BLaER1 treated with 17β-estradiol and CSF1 and Interleukin-3, amounts not matched to agents 10 nM and 100 nM (cell line): Measurements from ENCODE around the gene TTC33.

Experiments used
- H3K27ac ChIP-seq, 11 experiments: shearing (Covaris generic); formaldehyde crosslinking; 2 replicates each; pipeline ENCODE4 v1.8.1; 2022
- H3K27me3 ChIP-seq, 11 experiments: shearing (Covaris generic); formaldehyde crosslinking; 2 replicates each; pipeline ENCODE4 v1.8.1; 2022
- H3K36me3 ChIP-seq, 11 experiments: shearing (Covaris generic); formaldehyde crosslinking; 2 replicates each; pipeline ENCODE4 v1.8.1; 2022
- H3K4me1 ChIP-seq, 10 experiments: shearing (Covaris generic); formaldehyde crosslinking; 2 replicates each; pipeline ENCODE4 v1.8.1; 2022
- H3K4me2 ChIP-seq, 11 experiments: shearing (Covaris generic); formaldehyde crosslinking; 2 replicates each; pipeline ENCODE4 v1.8.1; 2022
- H3K4me3 ChIP-seq, 10 experiments: shearing (Covaris generic); formaldehyde crosslinking; 2 replicates each; pipeline ENCODE4 v1.8.1; 2022
- H3K9ac ChIP-seq, 11 experiments: shearing (Covaris generic); formaldehyde crosslinking; 2 replicates each; pipeline ENCODE4 v1.8.1; 2022
- H3K9me3 ChIP-seq, 11 experiments: shearing (Covaris generic); formaldehyde crosslinking; replicated peaks in 1 of 11; 2 replicates each; pipeline ENCODE4 v1.8.1; 2022
- H4K20me1 ChIP-seq, 11 experiments: shearing (Covaris generic); formaldehyde crosslinking; 2 replicates each; pipeline ENCODE4 v1.8.1; 2022
- Cebpa-rat ChIP-seq, 11 experiments: shearing (Covaris generic); IDR thresholded peaks; 2 replicates each; pipeline ENCODE4 v1.8.1; 2022

Gene TTC33

DNA sequence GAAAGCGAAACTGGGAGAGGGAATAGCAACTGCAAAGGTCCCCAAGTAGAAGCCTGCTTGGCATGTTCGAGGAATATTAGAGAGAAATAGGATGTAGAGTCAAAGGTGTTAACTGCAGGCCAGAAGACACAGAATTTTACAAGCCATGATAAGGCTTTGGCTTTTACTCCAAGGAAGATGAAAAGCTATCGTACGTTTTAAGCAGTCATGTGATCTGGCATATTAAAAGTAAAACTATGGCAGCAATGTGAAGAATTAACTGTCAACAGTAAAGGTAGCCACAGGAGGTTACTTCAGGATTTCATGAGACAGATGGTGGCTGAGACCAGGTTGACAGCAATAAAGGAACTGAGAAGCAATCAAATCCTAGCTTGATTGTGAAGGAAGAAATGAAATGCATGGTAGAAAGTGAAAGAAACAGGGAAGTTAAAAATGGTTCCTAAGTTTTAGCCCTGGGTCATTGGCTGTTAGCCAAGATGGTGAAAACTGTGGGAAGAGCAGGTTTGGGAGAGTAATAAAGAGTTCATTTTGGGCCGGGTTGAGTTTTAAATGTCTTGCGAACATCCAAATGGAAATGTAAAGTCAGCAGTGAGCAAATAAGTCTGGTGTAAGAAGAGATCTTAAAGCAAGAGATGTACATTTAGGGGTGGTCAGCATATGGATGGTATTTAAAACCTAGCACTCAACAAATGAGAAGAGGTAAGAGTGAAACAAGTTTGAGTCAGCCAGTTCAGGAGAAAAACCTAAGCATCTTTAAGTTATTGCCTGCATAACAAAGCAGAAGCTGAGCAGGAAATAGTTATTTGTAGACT lies 20.3 kb upstream of the TTC33 start:
- peak overlapping the region in 4 of 11 experiments; percentile 8 to 35 (median 21); a peak in 5 of 22 replicates for H3K27ac ChIP-seq
- H3K9me3 ChIP-seq = no peaks in the 10 kb centered on the region
- no peaks in the 10 kb centered on the region for H3K27me3 ChIP-seq
- peaks cover 56 to 87% (median 67%) of the 10 kb centered on the region in 11 experiments for H3K36me3 ChIP-seq
- no peak overlapping the region for H3K9ac ChIP-seq
- no peak overlapping the region for H3K4me3 ChIP-seq
- peaks cover 0 to 17% (median 8%) of the 10 kb centered on the region in 10 experiments; a peak in 13 of 20 replicates for H3K4me1 ChIP-seq
- TF ChIP-seq Cebpa-rat (IDR thresholded peaks at IDR 0.05) = no peak
- H4K20me1 ChIP-seq = peaks cover 16 to 63% (median 49%) of the 10 kb centered on the region in 11 experiments
- H3K4me2 ChIP-seq = peak overlapping the region in 5 of 11 experiments; percentile 10 to 41 (median 27); a peak in 7 of 22 replicates

- peaks cover 0 to 17% (median 8%) of the 10 kb centered on the region in 10 experiments; a peak in 13 of 20 replicates for H3K4me1 ChIP-seq
- H3K9ac ChIP-seq = no peak overlapping the region
- H3K4me3 ChIP-seq = no peak overlapping the region
- H3K4me2 ChIP-seq = peak overlapping the region in 2 of 11 experiments; percentile 27 to 41; a peak in 1 of 22 replicates
- H3K27ac ChIP-seq = 0 out of 22 replicates have a peak overlapping the region, but pooled peaks of 1 of the 11 experiments have one; percentile 11
- no peak for TF ChIP-seq Cebpa-rat (IDR thresholded peaks at IDR 0.05)
- H3K36me3 ChIP-seq = peaks cover 63 to 87% (median 72%) of the 10 kb centered on the region in 11 experiments
- no peaks in the 10 kb centered on the region for H3K9me3 ChIP-seq
- no peaks in the 10 kb centered on the region for H3K27me3 ChIP-seq
- peaks cover 10 to 55% (median 41%) of the 10 kb centered on the region in 11 experiments; a peak in 21 of 22 replicates for H4K20me1 ChIP-seq
These were observed 19.5 kb upstream of the TTC33 start for GRCh38 chr5:40775085-40775845.

- H3K4me3 ChIP-seq = no peak overlapping the region
- no peak overlapping the region for H3K4me2 ChIP-seq
- no peaks in the 10 kb centered on the region for H3K27me3 ChIP-seq
- H3K27ac ChIP-seq = no peak overlapping the region
- peaks cover 0 to 17% (median 8%) of the 10 kb centered on the region in 10 experiments; a peak in 13 of 20 replicates for H3K4me1 ChIP-seq
- H3K9ac ChIP-seq = no peak overlapping the region
- peaks cover 69 to 92% (median 77%) of the 10 kb centered on the region in 11 experiments for H3K36me3 ChIP-seq
- H4K20me1 ChIP-seq = peaks cover 5 to 49% (median 34%) of the 10 kb centered on the region in 11 experiments; a peak in 20 of 22 replicates
- no peak for TF ChIP-seq Cebpa-rat (IDR thresholded peaks at IDR 0.05)
- no peaks in the 10 kb centered on the region for H3K9me3 ChIP-seq
These were observed 18.9 kb upstream of the TTC33 start for GRCh38 chr5:40774623-40775022.

DNA sequence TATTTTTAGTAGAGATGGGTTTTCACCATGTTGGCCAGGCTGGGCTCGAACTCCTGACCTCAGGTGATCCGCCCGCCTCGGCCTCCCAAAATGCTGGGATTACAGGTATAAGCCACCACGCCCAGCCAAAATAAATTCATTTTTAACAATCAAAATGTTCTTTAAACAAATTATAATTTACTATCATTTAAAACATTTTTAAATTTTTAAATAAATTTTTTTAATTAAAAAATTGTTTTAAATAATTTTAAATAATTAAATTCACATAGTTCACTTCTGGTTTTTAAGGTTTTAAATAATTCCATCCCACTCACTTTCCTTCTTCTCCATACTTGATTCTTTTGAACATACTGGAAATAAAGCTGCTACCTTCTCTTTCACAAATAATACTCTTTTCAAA lies 15.0 kb upstream of the TTC33 start:
- TF ChIP-seq Cebpa-rat (IDR thresholded peaks at IDR 0.05) = no peak
- H3K9me3 ChIP-seq = no peaks in the 10 kb centered on the region
- peaks cover 0 to 3% (median under 1%) of the 10 kb centered on the region in 10 experiments; a peak in 9 of 20 replicates for H3K4me1 ChIP-seq
- peaks cover 76 to 99% (median 91%) of the 10 kb centered on the region in 11 experiments for H3K36me3 ChIP-seq
- H3K27me3 ChIP-seq = no peaks in the 10 kb centered on the region
- H4K20me1 ChIP-seq = peaks cover 0 to 11% (median 6%) of the 10 kb centered on the region in 11 experiments; a peak in 9 of 22 replicates
- H3K4me3 ChIP-seq = no peak overlapping the region
- H3K27ac ChIP-seq = no peak overlapping the region
- no peak overlapping the region for H3K9ac ChIP-seq
- H3K4me2 ChIP-seq = no peak overlapping the region

GRCh38 chr5:40762705-40763104 lies 6.9 kb upstream of the TTC33 start:
- Histone ChIP-seq H3K27ac (no peak overlapping the region), H3K36me3 (peaks cover 64 to 96% (median 81%) of the 10 kb centered on the region in 11 experiments), H3K4me3 (no peak overlapping the region), H3K27me3 (no peaks in the 10 kb centered on the region), H3K9me3 (no peaks in the 10 kb centered on the region), H4K20me1 (peaks cover 0 to 17% (median 0%) of the 10 kb centered on the region in 11 experiments; a peak in 5 of 22 replicates), H3K4me1 (no peaks in the 10 kb centered on the region), H3K4me2 (no peak overlapping the region), H3K9ac (no peak overlapping the region)
- no peak for TF ChIP-seq Cebpa-rat (IDR thresholded peaks at IDR 0.05)

GRCh38 chr5:40757400-40757799 lies 1.6 kb upstream of the TTC33 start:
- H3K9ac ChIP-seq = no peak overlapping the region
- peaks cover 12 to 17% (median 15%) of the 10 kb centered on the region in 10 experiments for H3K4me1 ChIP-seq
- H3K4me3 ChIP-seq = no peak overlapping the region
- no peak for TF ChIP-seq Cebpa-rat (IDR thresholded peaks at IDR 0.05)
- H3K4me2 ChIP-seq = no peak overlapping the region
- peaks cover 0 to 7% (median 3%) of the 10 kb centered on the region in 11 experiments; a peak in 9 of 22 replicates for H3K9me3 ChIP-seq
- no peak overlapping the region for H3K27ac ChIP-seq
- H3K27me3 ChIP-seq = no peaks in the 10 kb centered on the region
- peaks cover 0 to 17% (median 0%) of the 10 kb centered on the region in 11 experiments; a peak in 5 of 22 replicates for H4K20me1 ChIP-seq
- peaks cover 22 to 59% (median 36%) of the 10 kb centered on the region in 11 experiments for H3K36me3 ChIP-seq

DNA sequence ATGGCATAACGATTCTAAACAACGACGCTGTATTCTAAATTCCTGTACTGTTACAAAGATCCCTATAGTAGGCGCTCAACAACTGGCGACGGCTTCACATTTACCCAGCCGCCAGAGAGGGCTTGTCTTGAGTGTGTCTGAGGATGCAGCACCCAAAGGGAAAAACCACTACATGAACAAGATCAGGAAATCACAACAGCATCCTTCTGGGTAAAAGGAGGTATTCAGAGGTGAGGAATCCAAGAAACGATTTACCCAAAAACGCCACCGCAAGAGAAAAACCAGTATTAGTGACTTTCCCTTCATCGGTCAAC lies 711 bp downstream of the TTC33 start:
- H3K9me3 ChIP-seq = peaks cover 6 to 30% (median 26%) of the 10 kb centered on the region in 11 experiments; a peak in 20 of 22 replicates
- H3K4me2 ChIP-seq = peak overlapping the region; percentile 71 to 91 (median 82)

DNA sequence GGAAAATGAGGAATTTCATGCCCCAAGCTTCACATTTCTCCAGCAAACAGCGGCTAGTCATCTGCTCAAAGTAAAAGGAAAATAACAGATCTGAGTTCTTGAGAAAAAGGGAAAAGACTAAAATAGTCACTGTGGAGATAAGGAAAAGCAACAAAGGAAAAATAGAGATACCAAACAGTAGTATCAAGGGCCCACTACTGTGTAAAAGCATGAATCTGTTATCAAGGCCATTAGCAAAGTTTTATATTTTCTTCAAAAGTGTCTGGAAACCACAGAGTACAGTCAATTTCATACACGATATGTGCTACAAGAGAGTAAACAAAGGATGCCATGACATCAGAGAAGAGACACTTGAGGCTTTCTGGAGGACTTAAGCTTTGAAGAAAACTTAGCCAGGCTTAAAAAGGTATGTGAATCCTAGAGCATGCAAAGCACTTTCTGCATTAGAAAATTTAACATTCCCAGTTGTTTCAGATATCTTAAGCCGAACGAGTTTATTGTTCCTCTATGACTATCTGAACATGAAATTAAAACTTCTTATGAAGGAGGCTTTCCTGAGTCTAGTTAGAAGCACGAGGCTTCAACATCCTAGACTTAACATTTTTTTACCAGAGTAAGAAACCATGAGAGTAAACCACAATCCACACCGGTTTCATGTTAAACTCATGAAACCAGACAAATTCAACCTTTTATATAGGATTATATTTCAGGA lies 1.2 kb downstream of the TTC33 start:
- H3K27me3 ChIP-seq = no peaks in the 10 kb centered on the region
- H3K4me2 ChIP-seq = peak overlapping the region; percentile 71 to 91 (median 82)
- H3K4me3 ChIP-seq = peak overlapping the region; percentile 77 to 98 (median 86)
- peak overlapping the region in 10 of 11 experiments; percentile 9 to 92 (median 86); a peak in 20 of 22 replicates for H3K27ac ChIP-seq
- peak overlapping the region; percentile 81 to 94 (median 91) for H3K9ac ChIP-seq
- peaks cover 6 to 33% (median 28%) of the 10 kb centered on the region in 11 experiments; a peak in 20 of 22 replicates for H3K9me3 ChIP-seq
- peaks cover 0 to 12% (median 0%) of the 10 kb centered on the region in 11 experiments; a peak in 4 of 22 replicates for H4K20me1 ChIP-seq
- H3K36me3 ChIP-seq = peaks cover 19 to 57% (median 41%) of the 10 kb centered on the region in 11 experiments; a peak in 20 of 22 replicates
- peaks cover 12 to 17% (median 15%) of the 10 kb centered on the region in 10 experiments for H3K4me1 ChIP-seq
- no peak for TF ChIP-seq Cebpa-rat (IDR thresholded peaks at IDR 0.05)

More for the DNA sequence above, 711 bp downstream of the TTC33 start:
- peak overlapping the region; percentile 77 to 98 (median 86) for H3K4me3 ChIP-seq
- peak overlapping the region; percentile 81 to 94 (median 91) for H3K9ac ChIP-seq
- peaks cover 12 to 17% (median 15%) of the 10 kb centered on the region in 10 experiments for H3K4me1 ChIP-seq
- peak overlapping the region; percentile 78 to 92 (median 87) for H3K27ac ChIP-seq
- no peaks in the 10 kb centered on the region for H3K27me3 ChIP-seq
- TF ChIP-seq Cebpa-rat (IDR thresholded peaks at IDR 0.05) = no peak
- H4K20me1 ChIP-seq = peaks cover 0 to 12% (median 0%) of the 10 kb centered on the region in 11 experiments; a peak in 4 of 22 replicates
- peaks cover 20 to 62% (median 42%) of the 10 kb centered on the region in 11 experiments; a peak in 21 of 22 replicates for H3K36me3 ChIP-seq
